GM23248 (cell line): ENCODE measurements around the gene CLSTN2. TPM values are rescaled to one million over a fixed set of nuclear protein-coding genes. Genes with fewer than 3 reads are reported as not detected.

Source experiments
- DNase-seq: peaks from one replicate; pipeline ENCODE4 v3.0.0-alpha.2; 2015
- H2AFZ ChIP-seq: fragments of 200-600 bp; sonication (generic); 2 replicates; pipeline ENCODE4 v1.6.1; 2016; ENCODE audit warnings: antibody characterized with exemption
- H3F3A ChIP-seq: fragments of 200-600 bp; sonication (generic); 2 replicates; pipeline ENCODE4 v1.6.1; 2016; ENCODE audit warnings: mild to moderate bottlenecking, antibody characterized with exemption, mixed run types; ENCODE audit not compliant: insufficient read depth
- H3K27ac ChIP-seq: fragments of 200-600 bp; sonication (generic); 2 replicates; pipeline ENCODE4 v1.5.1; 2016; ENCODE audit warnings: mild to moderate bottlenecking
- H3K27me3 ChIP-seq: fragments of 200-600 bp; sonication (generic); replicated peaks from 2 replicates; pipeline ENCODE4 v1.6.1; 2016; ENCODE audit warnings: mild to moderate bottlenecking; ENCODE audit not compliant: insufficient read depth
- H3K36me3 ChIP-seq: fragments of 200-600 bp; sonication (generic); 2 replicates; pipeline ENCODE4 v1.6.1; 2016; ENCODE audit warnings: low read depth, mild to moderate bottlenecking
- H3K4me1 ChIP-seq: fragments of 200-600 bp; sonication (generic); 2 replicates; pipeline ENCODE4 v1.6.1; 2016; ENCODE audit warnings: mild to moderate bottlenecking; ENCODE audit not compliant: insufficient read depth
- H3K4me2 ChIP-seq: fragments of 200-600 bp; sonication (generic); one replicate; pipeline ENCODE4 v1.6.1; 2016; ENCODE audit warnings: mild to moderate bottlenecking; ENCODE audit not compliant: unreplicated experiment
- H3K4me3 ChIP-seq: fragments of 200-600 bp; sonication (generic); 2 replicates; pipeline ENCODE4 v1.5.1; 2016; ENCODE audit warnings: mild to moderate bottlenecking
- H3K79me2 ChIP-seq: fragments of 200-600 bp; sonication (generic); 2 replicates; pipeline ENCODE4 v1.6.1; 2016; ENCODE audit warnings: mild to moderate bottlenecking; ENCODE audit not compliant: insufficient read depth
- H3K9ac ChIP-seq: fragments of 200-600 bp; sonication (generic); 2 replicates; pipeline ENCODE4 v1.6.1; 2016; ENCODE audit warnings: mild to moderate bottlenecking
- H3K9me2 ChIP-seq: fragments of 200-600 bp; sonication (generic); 2 replicates; pipeline ENCODE4 v1.6.1; 2016; ENCODE audit warnings: mixed run types, mild to moderate bottlenecking, moderate library complexity; ENCODE audit not compliant: insufficient read depth
- H3K9me3 ChIP-seq: fragments of 200-600 bp; sonication (generic); one replicate; pipeline ENCODE4 v1.6.1; 2017; ENCODE audit warnings: low read depth
- H4K20me1 ChIP-seq: fragments of 200-600 bp; sonication (generic); 2 replicates; pipeline ENCODE4 v1.6.0; 2016; ENCODE audit not compliant: insufficient read depth
- EZH2 ChIP-seq: fragments of 200-600 bp; sonication (generic); IDR thresholded peaks from 2 replicates; pipeline ENCODE4 v1.6.1; 2018; ENCODE audit warnings: antibody characterized with exemption, mild to moderate bottlenecking; ENCODE audit not compliant: insufficient read depth, poor library complexity, severe bottlenecking
- EZH2phosphoT487 ChIP-seq: fragments of 200-600 bp; sonication (generic); IDR thresholded peaks from 2 replicates; pipeline ENCODE4 v1.6.1; 2018; ENCODE audit warnings: antibody characterized with exemption, moderate library complexity, mild to moderate bottlenecking, low read depth; ENCODE audit not compliant: insufficient read depth
- WGBS, 2 experiments: methylation state at CpG; one replicate each; pipeline ENCODE4 v1.1.6; 2015 to 2017; ENCODE audit warnings: low lambda C conversion rate in 2 of 2, low coverage in 1 of 2; ENCODE audit errors: missing lambda C conversion rate in 2 of 2; 5-methylcytosine and 5-hydroxymethylcytosine counted together
- in situ Hi-C: fragments of 300-500 bp; cut with MboI; formaldehyde crosslinking; loops from 2 replicates; pipeline ENCODE4 v1.15.0; 2020
- polyA plus RNA-seq: library from polyadenylated mRNA; unstranded; fragments of >200 nt; fragmentation: Nextera tagmentation; extraction: Ambion mirVana; gene quantifications from 2 replicates; pipeline ENCODE4 v1.2.1, GENCODE V29; 2016
- total RNA-seq: library from RNA; depleted of rRNA; stranded (reverse); fragments of >200 nt; shearing (Covaris generic); gene quantifications from 2 replicates; pipeline ENCODE4 v1.2.3, GENCODE V29; 2014

CLSTN2 gene
- total and polyA plus RNA-seq, 2 experiments from 2014 or later: not detected

- in situ Hi-C loops: no loop called here
- H3K27me3 ChIP-seq: peaks cover 9% of the 10 kb centered on the region; the same call in 1 of the 2 replicates
- no peaks in the 10 kb centered on the region for H4K20me1 ChIP-seq
- H3K9ac ChIP-seq: no peak overlapping the region
- H3K4me3 ChIP-seq: no peak overlapping the region
- no peak overlapping the region for H2AFZ ChIP-seq
- no peak for DNase-seq
- no peaks in the 10 kb centered on the region for H3K9me2 ChIP-seq
- no peaks in the 10 kb centered on the region for H3K9me3 ChIP-seq
- H3K27ac ChIP-seq: no peak overlapping the region
- TF ChIP-seq EZH2phosphoT487 (no peak), EZH2 (no peak)
- 96 to 98% methylated on average over 1 of the region's 1 CpG for WGBS, 2 experiments
- no peak overlapping the region for H3K4me2 ChIP-seq
- peaks cover 12% of the 10 kb centered on the region for H3F3A ChIP-seq
- no peaks in the 10 kb centered on the region for H3K36me3 ChIP-seq
- H3K4me1 ChIP-seq: peaks cover 14% of the 10 kb centered on the region
- H3K79me2 ChIP-seq: no peaks in the 10 kb centered on the region
These were observed 363.1 kb downstream of the CLSTN2 start for GRCh38 chr3:140298043-140298442.

DNA sequence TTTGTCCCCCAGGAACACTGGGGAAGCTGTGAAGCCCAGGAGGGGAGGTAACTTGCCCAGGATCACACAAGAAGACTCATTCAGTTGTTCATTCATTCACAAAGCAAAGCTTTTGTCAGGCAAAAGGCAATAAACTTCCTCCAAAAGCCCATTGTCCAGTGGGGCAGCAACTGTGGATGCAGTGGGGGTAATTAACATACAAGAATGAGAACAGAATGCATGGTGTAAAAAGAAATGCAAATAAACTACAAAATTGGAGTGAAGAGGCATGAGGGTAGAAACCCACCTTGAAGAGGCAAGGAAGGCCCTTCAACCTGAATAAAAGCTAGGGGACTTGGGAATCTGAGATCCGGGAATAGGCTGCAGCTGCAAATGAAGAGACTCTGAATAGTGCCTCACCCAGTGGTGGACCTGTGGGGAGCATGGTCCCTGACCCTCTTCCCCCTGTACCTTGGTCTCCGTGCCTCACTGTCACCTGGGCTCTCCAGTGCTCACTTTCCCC is 363.6 kb downstream of the CLSTN2 start:
- TF ChIP-seq EZH2phosphoT487 (no peak), EZH2 (no peak)
- H3K4me2 ChIP-seq: no peak overlapping the region
- H3F3A ChIP-seq: peaks cover 8% of the 10 kb centered on the region
- in situ Hi-C loops: no loop called here
- no peaks in the 10 kb centered on the region for H3K79me2 ChIP-seq
- no peak for DNase-seq
- peaks cover 10% of the 10 kb centered on the region; the same call in 1 of the 2 replicates for H3K27me3 ChIP-seq
- H3K9me3 ChIP-seq: no peaks in the 10 kb centered on the region
- H3K4me1 ChIP-seq: peaks cover 12% of the 10 kb centered on the region
- H3K9ac ChIP-seq: no peak overlapping the region
- H3K4me3 ChIP-seq: no peak overlapping the region
- no peak overlapping the region for H3K27ac ChIP-seq
- no peak overlapping the region for H2AFZ ChIP-seq
- no peaks in the 10 kb centered on the region for H3K9me2 ChIP-seq
- 77 to 94% methylated on average over 2 of the region's 2 CpGs for WGBS, 2 experiments
- H4K20me1 ChIP-seq: no peaks in the 10 kb centered on the region
- H3K36me3 ChIP-seq: no peaks in the 10 kb centered on the region

GRCh38 chr3:140303875-140304274 is 368.9 kb downstream of the CLSTN2 start:
- no peaks in the 10 kb centered on the region for H3K36me3 ChIP-seq
- no peak overlapping the region for H3K9ac ChIP-seq
- no peak for DNase-seq
- WGBS, 2 experiments: 60 to 70% methylated on average over 2 of the region's 2 CpGs
- no peaks in the 10 kb centered on the region for H3K9me3 ChIP-seq
- no peaks in the 10 kb centered on the region for H3F3A ChIP-seq
- no peak overlapping the region for H3K27ac ChIP-seq
- no peak overlapping the region for H3K4me3 ChIP-seq
- no peak for TF ChIP-seq EZH2phosphoT487
- no peak for TF ChIP-seq EZH2
- H3K9me2 ChIP-seq: no peaks in the 10 kb centered on the region
- no peaks in the 10 kb centered on the region for H3K79me2 ChIP-seq
- no peaks in the 10 kb centered on the region for H4K20me1 ChIP-seq
- no peak overlapping the region for H2AFZ ChIP-seq
- in situ Hi-C loops: no loop called here
- H3K4me2 ChIP-seq: no peak overlapping the region
- H3K4me1 ChIP-seq: no peaks in the 10 kb centered on the region
- H3K27me3 ChIP-seq: peaks cover 30% of the 10 kb centered on the region; the same call in 1 of the 2 replicates

DNA sequence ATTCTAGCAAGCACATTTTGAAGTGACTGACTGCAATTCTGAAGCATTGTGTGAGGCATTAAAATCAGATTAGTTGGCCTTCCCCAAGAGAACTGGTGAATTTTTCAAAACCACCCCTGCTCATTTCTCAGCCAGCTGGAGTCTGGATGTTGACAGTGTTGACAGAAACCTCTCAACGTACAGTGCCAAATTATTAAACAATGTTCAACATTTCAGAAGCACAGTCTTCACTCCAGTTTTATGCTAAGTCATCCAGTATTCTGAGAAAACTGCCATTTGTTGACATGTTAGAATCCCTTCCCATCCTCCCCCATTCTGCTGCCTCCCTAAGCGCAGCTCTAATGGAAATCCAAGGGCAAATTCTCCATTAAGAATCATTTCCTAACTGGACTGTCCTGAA is 373.6 kb downstream of the CLSTN2 start:
- no peaks in the 10 kb centered on the region for H4K20me1 ChIP-seq
- no peaks in the 10 kb centered on the region for H3K9me2 ChIP-seq
- H3K36me3 ChIP-seq: no peaks in the 10 kb centered on the region
- H3K4me2 ChIP-seq: no peak overlapping the region
- H3K9ac ChIP-seq: no peak overlapping the region
- no peaks in the 10 kb centered on the region for H3K9me3 ChIP-seq
- H2AFZ ChIP-seq: no peak overlapping the region
- in situ Hi-C loops: no loop called here
- H3K27ac ChIP-seq: no peak overlapping the region
- H3K79me2 ChIP-seq: no peaks in the 10 kb centered on the region
- WGBS, 2 experiments: 8 to 17% methylated on average over 2 of the region's 2 CpGs
- TF ChIP-seq EZH2phosphoT487 (no peak), EZH2 (no peak)
- H3K4me3 ChIP-seq: no peak overlapping the region
- no peak for DNase-seq
- H3F3A ChIP-seq: no peaks in the 10 kb centered on the region
- H3K27me3 ChIP-seq: peaks cover 39% of the 10 kb centered on the region
- no peaks in the 10 kb centered on the region for H3K4me1 ChIP-seq

- no peaks in the 10 kb centered on the region for H3K4me1 ChIP-seq
- H3K9ac ChIP-seq: no peak overlapping the region
- H3K27ac ChIP-seq: no peak overlapping the region
- DNase-seq: no peak
- no peak overlapping the region for H3K4me2 ChIP-seq
- WGBS, 2 experiments: 76 to 77% methylated on average over 5 of the region's 5 CpGs
- H4K20me1 ChIP-seq: no peaks in the 10 kb centered on the region
- no peaks in the 10 kb centered on the region for H3F3A ChIP-seq
- no peaks in the 10 kb centered on the region for H3K9me2 ChIP-seq
- in situ Hi-C loops: no loop called here
- H3K79me2 ChIP-seq: no peaks in the 10 kb centered on the region
- no peaks in the 10 kb centered on the region for H3K36me3 ChIP-seq
- TF ChIP-seq EZH2: no peak
- TF ChIP-seq EZH2phosphoT487: no peak
- H3K4me3 ChIP-seq: no peak overlapping the region
- H3K27me3 ChIP-seq: peaks cover 39% of the 10 kb centered on the region
- H2AFZ ChIP-seq: no peak overlapping the region
- H3K9me3 ChIP-seq: no peaks in the 10 kb centered on the region
These were observed 376.4 kb downstream of the CLSTN2 start for GRCh38 chr3:140311428-140311827.
